HG02840 (cell line): ENCODE measurements around the gene ZIC1.

Experiments used
- ATAC-seq: cut with Tn5 transposase; IDR thresholded peaks from one replicate; pipeline ENCODE4 v1.9.1; 2021; ENCODE audit warnings: mild to moderate bottlenecking, moderate library complexity, moderate number of reproducible peaks; ENCODE audit not compliant: unreplicated experiment, low FRiP score

Gene ZIC1

DNA sequence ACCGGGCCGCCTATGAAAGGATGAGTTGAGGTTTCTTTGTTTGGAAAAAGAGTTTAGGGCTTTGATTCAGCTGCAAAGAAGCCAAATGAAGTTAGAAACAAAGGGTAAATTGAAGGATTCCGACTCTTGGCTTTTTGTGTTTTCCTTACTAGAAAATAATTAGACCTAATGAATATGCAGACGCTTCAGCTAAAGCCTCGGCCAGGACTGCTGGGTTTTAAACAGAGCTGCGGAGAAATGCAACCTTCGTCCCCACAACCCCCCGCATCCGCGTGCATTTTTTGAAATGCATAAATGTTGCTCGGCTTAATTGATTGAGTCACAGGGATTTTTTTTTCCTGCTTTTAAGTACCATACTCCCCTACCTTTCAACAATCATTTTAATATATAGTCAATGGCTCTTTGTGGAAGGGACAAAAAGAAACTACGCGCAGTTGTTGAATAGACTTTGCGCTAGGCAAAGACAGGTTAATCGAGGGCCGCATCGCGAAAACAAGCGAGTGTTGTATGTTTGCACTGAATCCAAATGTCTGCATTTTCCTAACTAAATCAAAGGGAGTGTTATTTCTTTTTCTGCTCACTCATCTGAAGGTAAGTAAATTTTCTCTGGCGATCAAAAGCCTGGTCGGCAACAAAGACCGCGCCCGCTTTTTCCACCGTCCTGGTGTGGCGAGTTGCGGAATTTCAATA lies 1.5 kb upstream of the ZIC1 start:
- ATAC-seq, result no peak

DNA sequence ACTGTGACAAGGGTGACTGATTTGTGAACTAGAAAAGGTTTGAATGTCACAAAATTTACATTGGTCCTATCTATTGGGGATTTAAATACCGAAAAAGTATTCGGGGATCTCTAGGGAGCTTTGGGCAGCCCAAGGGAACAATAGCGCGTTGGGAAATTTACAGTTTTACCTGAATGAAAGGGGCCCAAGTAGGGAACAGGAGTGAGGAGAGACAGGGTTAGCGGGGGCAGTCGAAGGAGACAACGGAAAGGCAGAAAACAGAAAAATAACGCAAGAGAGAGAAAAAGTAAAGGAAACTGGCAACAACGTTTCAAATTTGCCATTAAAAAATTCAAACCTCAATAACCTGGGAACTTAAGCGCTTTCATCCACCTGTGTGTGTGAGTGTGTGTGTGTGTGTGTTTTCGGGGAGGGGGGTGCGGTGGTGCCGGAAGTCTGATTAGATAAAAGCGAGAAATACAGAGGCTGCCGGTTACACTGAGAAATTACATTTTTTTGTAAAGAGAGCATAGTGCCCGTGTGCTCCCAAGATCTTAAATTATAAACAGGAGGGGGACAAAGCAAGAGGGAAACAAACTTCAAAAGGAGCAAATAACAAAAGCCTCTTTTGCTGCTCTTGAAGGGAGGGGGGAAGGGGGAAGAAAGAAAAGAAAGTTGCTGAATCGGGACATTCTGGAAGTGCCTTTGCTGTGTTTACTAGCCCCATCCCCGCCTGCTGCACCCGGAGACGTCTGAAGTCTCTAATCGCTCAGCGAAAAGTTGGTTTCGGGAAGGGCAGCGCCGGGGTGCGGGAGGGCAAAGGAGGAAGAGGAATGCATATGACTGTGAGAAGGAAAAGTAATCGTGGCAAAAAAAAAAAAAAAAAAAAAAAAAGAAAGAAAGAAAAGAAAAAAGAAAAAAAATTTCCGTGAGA lies 721 bp upstream of the ZIC1 start:
- ATAC-seq, result no peak

DNA sequence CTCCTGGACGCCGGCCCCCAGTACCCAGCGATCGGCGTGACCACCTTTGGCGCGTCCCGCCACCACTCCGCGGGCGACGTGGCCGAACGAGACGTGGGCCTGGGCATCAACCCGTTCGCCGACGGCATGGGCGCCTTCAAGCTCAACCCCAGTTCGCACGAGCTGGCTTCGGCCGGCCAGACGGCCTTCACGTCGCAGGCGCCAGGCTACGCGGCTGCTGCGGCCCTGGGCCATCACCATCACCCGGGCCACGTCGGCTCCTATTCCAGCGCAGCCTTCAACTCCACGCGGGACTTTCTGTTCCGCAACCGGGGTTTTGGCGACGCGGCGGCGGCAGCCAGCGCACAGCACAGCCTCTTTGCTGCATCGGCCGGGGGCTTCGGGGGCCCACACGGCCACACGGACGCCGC lies 956 bp downstream of the ZIC1 start:
- ATAC-seq, result no peak

DNA sequence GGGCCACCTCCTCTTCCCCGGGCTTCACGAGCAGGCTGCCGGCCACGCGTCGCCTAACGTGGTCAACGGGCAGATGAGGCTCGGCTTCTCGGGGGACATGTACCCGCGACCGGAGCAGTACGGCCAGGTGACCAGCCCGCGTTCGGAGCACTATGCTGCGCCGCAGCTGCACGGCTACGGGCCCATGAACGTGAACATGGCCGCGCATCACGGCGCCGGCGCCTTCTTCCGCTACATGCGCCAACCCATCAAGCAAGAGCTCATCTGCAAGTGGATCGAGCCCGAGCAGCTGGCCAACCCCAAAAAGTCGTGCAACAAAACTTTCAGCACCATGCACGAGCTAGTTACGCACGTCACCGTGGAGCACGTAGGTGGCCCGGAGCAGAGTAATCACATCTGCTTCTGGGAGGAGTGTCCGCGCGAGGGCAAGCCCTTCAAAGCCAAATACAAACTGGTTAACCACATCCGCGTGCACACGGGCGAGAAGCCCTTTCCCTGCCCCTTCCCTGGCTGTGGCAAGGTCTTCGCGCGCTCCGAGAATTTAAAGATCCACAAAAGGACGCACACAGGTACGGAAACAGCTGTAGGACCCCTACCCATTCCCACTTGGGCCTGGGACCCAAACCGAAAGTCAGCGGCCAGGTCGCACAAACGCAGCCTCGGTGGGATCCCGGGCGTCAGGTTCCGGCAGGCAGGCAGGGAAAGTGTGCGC lies 1.5 kb downstream of the ZIC1 start:
- ATAC-seq, result no peak

GRCh38 chr3:147411238-147411814 lies 2.2 kb downstream of the ZIC1 start:
- ATAC-seq, result no peak

DNA sequence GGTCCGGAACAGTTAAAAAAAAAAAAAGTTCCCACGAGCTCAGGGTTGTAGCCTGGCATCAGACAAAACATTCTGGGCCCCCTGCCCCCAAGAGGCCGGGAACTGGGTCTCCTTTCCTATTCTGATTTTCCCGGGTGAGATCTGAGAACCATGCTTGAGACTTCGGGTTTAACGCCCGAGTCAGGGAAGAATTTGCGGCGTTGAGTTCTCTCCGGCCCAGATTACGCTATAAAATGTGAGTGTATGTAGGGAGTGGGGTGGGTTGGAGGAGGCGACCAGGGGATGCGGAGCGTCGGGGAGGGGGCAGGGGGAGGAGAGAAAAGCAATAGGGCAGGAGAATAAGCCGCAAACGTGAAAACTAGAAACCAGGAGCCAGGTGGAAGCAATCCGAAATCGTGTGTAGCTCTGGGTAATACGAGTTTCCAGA lies 2.7 kb downstream of the ZIC1 start:
- no peak for ATAC-seq

- no peak for ATAC-seq
Observed at GRCh38 chr3:147412261-147412916, 3.2 kb downstream of the ZIC1 start.

- ATAC-seq, result no peak
Observed at GRCh38 chr3:147412917-147413685, 3.9 kb downstream of the ZIC1 start.

- no peak for ATAC-seq
Observed at GRCh38 chr3:147413686-147414389, 4.7 kb downstream of the ZIC1 start.

DNA sequence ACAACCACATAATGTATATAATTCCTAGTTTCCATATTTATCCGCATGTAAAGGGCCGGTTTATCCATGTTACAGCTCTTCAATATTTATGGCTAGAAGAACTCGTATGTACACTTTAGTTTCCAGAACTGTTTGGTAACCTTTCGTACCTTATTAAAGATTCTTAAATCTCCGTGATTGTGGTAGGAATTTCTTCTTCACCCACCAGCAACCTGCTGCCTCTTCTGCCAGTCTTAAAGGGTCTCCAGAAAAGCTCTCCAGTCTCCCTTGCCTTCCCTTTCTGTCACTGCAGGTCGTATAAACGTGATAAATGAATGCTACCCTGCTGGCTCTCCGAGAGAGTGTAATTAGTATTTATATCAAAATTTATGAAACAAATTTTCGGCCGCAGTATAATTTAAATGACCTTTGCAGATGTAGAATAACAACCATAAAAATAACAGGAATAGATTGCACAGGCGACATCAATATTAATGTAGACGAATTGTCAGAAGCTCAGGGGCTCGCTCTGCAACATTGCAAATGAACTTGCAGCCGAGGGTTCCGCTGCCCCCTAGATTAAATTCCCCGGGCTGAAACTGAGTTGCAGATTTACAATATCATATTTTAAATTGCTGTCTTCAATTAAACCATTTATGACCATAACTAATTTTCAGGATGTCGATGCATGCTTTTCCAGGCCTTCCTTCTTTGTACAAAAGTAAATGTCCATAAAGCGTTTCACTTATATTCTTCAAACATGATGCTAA lies 5.4 kb downstream of the ZIC1 start:
- no peak for ATAC-seq

DNA sequence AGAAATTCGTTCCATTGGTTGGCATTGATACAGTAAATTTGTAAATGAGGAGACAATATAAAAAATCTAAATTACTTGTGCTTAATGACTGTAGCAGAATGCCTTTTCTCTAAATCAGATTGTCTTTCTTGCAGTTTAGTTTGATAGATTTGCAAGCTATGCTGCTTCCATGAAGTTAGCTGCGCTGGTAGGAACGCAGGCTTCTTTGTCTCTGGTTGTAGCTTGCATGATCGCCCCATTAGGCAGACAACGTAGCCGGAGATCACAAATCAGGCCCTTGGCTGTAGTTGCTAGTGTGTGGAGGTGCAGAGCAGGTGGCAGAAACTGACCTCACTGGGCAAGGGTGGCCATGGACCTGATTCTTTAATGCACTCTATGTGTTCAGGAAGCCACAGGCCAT lies 6.1 kb downstream of the ZIC1 start:
- no peak for ATAC-seq

GRCh38 chr3:147415874-147416273 lies 6.7 kb downstream of the ZIC1 start:
- no peak for ATAC-seq

- ATAC-seq, result no peak
Observed at GRCh38 chr3:147416931-147417330, 7.8 kb downstream of the ZIC1 start.

DNA sequence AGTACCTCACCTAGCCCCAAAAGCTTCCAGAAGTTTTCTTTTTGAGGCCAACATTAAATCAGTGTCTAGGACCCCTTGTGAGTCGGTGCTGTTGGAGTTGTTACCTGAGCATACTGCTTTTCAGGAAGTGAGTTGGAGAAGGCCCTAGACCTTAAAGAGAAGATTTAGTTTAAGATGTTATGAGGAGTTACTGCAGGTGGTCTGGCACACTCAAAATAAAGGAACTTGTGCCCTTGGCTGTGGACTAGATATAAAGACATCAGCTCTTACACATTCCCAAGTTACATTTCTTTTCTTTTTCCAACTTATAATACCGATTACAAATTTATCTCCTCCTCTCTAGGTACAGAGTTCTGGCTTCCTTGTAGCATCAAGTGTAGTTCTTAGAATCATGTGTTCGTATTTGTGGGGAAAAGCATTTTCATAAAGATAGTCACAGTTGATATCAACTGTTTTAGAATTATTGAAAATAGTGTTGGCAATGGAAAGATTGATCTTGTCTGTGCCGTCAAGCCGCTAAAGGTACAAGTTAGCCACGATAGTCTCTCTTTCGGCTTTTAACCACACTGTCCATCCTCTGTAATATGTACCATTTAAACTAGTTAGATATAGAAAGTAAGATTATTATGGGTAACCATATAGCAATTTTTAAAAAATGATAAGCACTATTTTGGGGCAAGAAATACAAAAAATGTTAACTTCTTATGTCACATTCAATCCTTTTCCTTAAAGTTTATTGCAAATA lies 8.6 kb downstream of the ZIC1 start:
- ATAC-seq, result no peak

- no peak for ATAC-seq
Observed at GRCh38 chr3:147418371-147418781, 9.2 kb downstream of the ZIC1 start.

DNA sequence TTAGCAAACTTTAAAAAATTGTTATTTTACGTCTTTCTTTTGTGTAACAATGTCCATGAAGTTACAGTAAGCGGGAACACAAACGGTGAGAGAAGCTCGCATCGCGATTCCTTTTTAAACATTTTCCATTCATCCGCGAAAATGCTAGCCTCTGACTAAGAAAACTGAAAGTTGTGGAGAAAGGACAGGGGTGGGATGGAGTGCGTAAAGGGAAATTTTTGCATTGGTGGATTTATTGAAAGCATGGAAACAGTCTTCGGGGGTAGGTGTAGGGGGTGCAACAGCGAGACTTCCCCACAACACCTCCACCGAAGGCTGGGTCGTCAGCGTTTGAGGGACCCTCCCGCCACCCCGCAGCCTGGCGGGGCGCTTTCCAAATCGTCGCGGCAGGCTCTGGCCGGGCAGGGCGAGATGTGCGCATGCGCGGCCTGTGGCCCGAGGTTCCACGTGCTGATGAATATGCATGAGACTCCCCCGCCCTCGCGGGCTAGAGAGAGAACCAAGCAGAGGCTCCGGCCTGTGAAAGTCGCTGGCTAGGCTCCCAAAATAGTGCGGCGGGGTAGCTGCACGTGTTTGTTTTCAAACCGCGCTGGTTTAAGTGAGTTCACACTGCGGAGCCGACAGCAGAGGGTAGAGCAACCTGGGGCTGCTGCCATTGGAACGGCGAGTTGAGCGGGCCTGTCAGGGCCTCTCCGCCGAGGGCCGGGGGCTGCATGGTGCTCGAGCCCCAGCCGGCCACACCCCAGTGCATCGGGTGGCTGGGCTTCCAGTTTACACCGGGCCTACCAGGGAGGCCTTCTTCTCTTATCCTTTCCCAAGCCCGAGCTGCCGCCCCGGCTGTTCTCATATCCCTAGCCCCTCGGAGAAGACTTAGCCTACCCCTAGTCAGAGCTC lies 9.9 kb downstream of the ZIC1 start:
- ATAC-seq, result no peak
